Neuronal stem cell (in vitro differentiated cells): ENCODE data around the gene C16orf95.
A peak's percentile ranks its signal among the peaks of the same experiment; 100 is the strongest.

Experiments
- DNase-seq: peaks from one replicate; pipeline ENCODE4 v3.0.0-alpha.2; 2013; ENCODE audit warnings: low spot score
- H2AFZ ChIP-seq: one replicate; pipeline ENCODE4 v1.6.1; 2013; ENCODE audit warnings: mild to moderate bottlenecking, low read length, inconsistent platforms
- H2AK5ac ChIP-seq: 2 replicates; pipeline ENCODE4 v1.6.1; 2013; ENCODE audit warnings: low read depth, mild to moderate bottlenecking, inconsistent platforms, low read length, moderate library complexity, mixed read lengths
- H2BK120ac ChIP-seq: 2 replicates; pipeline ENCODE4 v1.6.1; 2013; ENCODE audit warnings: low read depth, mild to moderate bottlenecking, inconsistent platforms, low read length, moderate library complexity, mixed read lengths
- H2BK12ac ChIP-seq: one replicate; pipeline ENCODE4 v1.6.1; 2013; ENCODE audit warnings: low read length, inconsistent platforms
- H2BK15ac ChIP-seq: 2 replicates; pipeline ENCODE4 v1.6.1; 2013; ENCODE audit warnings: mild to moderate bottlenecking, low read length, inconsistent platforms, mixed read lengths
- H2BK5ac ChIP-seq: one replicate; pipeline ENCODE4 v1.6.1; 2013; ENCODE audit warnings: inconsistent platforms, mild to moderate bottlenecking, low read length, moderate library complexity
- H3K14ac ChIP-seq: one replicate; pipeline ENCODE4 v1.6.1; 2013; ENCODE audit warnings: low read length, inconsistent platforms
- H3K18ac ChIP-seq: 2 replicates; pipeline ENCODE4 v1.6.1; 2013; ENCODE audit warnings: low read length, inconsistent platforms
- H3K23ac ChIP-seq: 2 replicates; pipeline ENCODE4 v1.6.1; 2013; ENCODE audit warnings: low read depth, mild to moderate bottlenecking, mixed read lengths, low read length, inconsistent platforms; ENCODE audit not compliant: poor library complexity
- H3K27ac ChIP-seq: replicated peaks from 3 replicates; pipeline ENCODE4 v1.5.1; 2013; ENCODE audit warnings: low read length, inconsistent platforms
- H3K27me3 ChIP-seq, 3 experiments: 2 replicates each; pipeline ENCODE4 v1.6.1; 2013; ENCODE audit warnings: low read length in 3 of 3, mild to moderate bottlenecking in 2 of 3, inconsistent platforms in 1 of 3, low read depth in 1 of 3, mixed read lengths in 1 of 3, moderate library complexity in 1 of 3; ENCODE audit not compliant: control insufficient read depth in 3 of 3, insufficient read depth in 3 of 3
- H3K36me3 ChIP-seq, 2 donors: replicated peaks in 1 of 2; 2 replicates each; pipeline ENCODE4 v1.6.1; 2013; ENCODE audit warnings: low read length in 2 of 2; ENCODE audit not compliant: control insufficient read depth in 2 of 2, insufficient read depth in 2 of 2
- H3K4ac ChIP-seq: 2 replicates; pipeline ENCODE4 v1.6.1; 2013; ENCODE audit warnings: inconsistent platforms, mild to moderate bottlenecking, low read length, moderate library complexity
- H3K4me1 ChIP-seq, 2 donors: 1 replicate in 1 of 2; 2 replicates in 1 of 2; pipeline ENCODE4 v1.6.1; 2013; ENCODE audit warnings: low read length in 2 of 2, low read depth in 1 of 2; ENCODE audit not compliant: control insufficient read depth in 2 of 2, insufficient read depth in 1 of 2
- H3K4me2 ChIP-seq: one replicate; pipeline ENCODE4 v1.6.1; 2013; ENCODE audit warnings: mild to moderate bottlenecking, low read length, inconsistent platforms; ENCODE audit not compliant: insufficient read depth, poor library complexity, severe bottlenecking
- H3K4me3 ChIP-seq, 2 donors: 2 replicates each; pipeline ENCODE4 v1.5.1; 2013; ENCODE audit warnings: low read length in 2 of 2, mild to moderate bottlenecking in 2 of 2, inconsistent platforms in 1 of 2, moderate library complexity in 1 of 2
- H3K79me1 ChIP-seq: one replicate; pipeline ENCODE4 v1.6.1; 2013; ENCODE audit warnings: low read depth, mild to moderate bottlenecking, inconsistent platforms, low read length, moderate library complexity
- H3K9ac ChIP-seq: one replicate; pipeline ENCODE4 v1.6.1; 2013; ENCODE audit warnings: mild to moderate bottlenecking, low read depth, low read length, inconsistent platforms; ENCODE audit not compliant: poor library complexity
- H3K9me3 ChIP-seq, 2 donors: replicated peaks in 1 of 2; 2 replicates each; pipeline versions ENCODE3 to v1.6.1; 2013; ENCODE audit warnings: low read length in 2 of 2, mild to moderate bottlenecking in 2 of 2, inconsistent platforms in 1 of 2, low read depth in 1 of 2, mixed read lengths in 1 of 2, moderate library complexity in 1 of 2; ENCODE audit not compliant: control insufficient read depth in 2 of 2, insufficient read depth in 1 of 2
- H4K8ac ChIP-seq: one replicate; pipeline ENCODE4 v1.6.1; 2013; ENCODE audit warnings: low read depth, mild to moderate bottlenecking, inconsistent platforms, low read length, moderate library complexity
- H4K91ac ChIP-seq: one replicate; pipeline ENCODE4 v1.6.1; 2013; ENCODE audit warnings: low read length, low read depth, mild to moderate bottlenecking, inconsistent platforms; ENCODE audit not compliant: poor library complexity
- WGBS, 2 donors: extraction: QIAGEN DNeasy Blood & Tissue Kit; methylation state at CpG; one replicate each; pipeline ENCODE4 v1.1.7; 2013; ENCODE audit warnings: missing lambda C conversion rate in 2 of 2, mixed read lengths in 1 of 2; ENCODE audit not compliant: insufficient read length in 2 of 2, insufficient replicate concordance in 1 of 2; ENCODE audit errors: extremely low coverage in 2 of 2; 5-methylcytosine and 5-hydroxymethylcytosine counted together

The C16orf95 gene

GRCh38 chr16:87298857-87299465 lies 18.2 kb downstream of the C16orf95 start:
- Histone ChIP-seq H3K9me3 (no peaks in the 10 kb centered on the region), H2BK5ac (no peak overlapping the region), H3K36me3 (peaks cover 0 to 3% of the 10 kb centered on the region in 2 donors), H3K4ac (no peak overlapping the region), H3K27ac (no peak overlapping the region), H3K9ac (no peak overlapping the region), H3K4me3 (peak overlapping the region in 1 of 2 donors; percentile 30), H3K18ac (no peak overlapping the region), H3K4me2 (no peak overlapping the region), H3K23ac (no peak overlapping the region), H3K14ac (no peak overlapping the region), H2BK15ac (no peak overlapping the region), H2AK5ac (peak overlapping the region; percentile 10), H2BK12ac (no peak overlapping the region), H3K4me1 (no peaks in the 10 kb centered on the region), H3K27me3 (no peaks in the 10 kb centered on the region), H2BK120ac (no peak overlapping the region), H3K79me1 (no peaks in the 10 kb centered on the region), H4K8ac (no peak overlapping the region), H4K91ac (no peak overlapping the region), H2AFZ (no peak overlapping the region)
- WGBS, 2 donors, result no CpG with 5 or more reads among the region's 13 CpGs
- no peak for DNase-seq

DNA sequence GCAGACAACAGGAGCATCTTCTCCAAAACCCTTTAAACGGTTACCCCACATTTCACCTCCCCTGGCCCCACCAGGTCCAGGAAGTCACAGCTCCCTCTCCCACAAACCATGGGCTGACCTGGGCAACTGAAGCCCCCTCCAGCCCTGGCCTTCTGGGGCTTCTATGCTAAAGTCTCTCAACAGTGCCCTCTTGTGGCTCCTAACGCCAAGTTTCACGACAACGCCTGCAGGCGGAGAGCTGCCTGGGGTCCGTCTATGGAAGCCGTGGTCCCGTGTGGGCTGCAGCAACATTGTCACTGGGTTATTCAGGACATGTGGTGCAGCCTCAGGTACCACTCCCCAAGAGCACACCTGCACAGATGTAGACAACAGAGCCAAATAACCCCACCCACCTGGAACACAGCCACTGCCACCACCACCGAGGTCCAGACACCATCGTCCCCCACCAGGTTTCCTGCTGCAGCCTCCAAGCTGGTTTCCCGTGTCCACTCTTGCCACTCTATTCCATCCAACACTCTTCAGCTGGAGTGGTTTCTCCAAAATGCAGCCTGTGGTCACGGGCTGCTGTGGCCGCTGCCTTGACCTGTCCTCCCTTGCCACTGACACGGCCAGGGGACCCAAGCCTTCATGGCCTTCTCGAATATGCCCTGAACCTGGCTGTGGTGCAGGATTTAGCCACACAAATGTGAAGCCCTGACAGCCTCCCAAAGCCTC lies 19.1 kb downstream of the C16orf95 start:
- Histone ChIP-seq H3K4me2 (no peak overlapping the region), H2BK120ac (no peak overlapping the region), H3K79me1 (no peaks in the 10 kb centered on the region), H3K36me3 (peaks cover 0 to 3% of the 10 kb centered on the region in 2 donors), H3K9ac (peak overlapping the region; percentile 33), H3K9me3 (no peaks in the 10 kb centered on the region), H2BK12ac (no peak overlapping the region), H3K4me1 (no peaks in the 10 kb centered on the region), H3K18ac (no peak overlapping the region), H3K14ac (no peak overlapping the region), H4K91ac (no peak overlapping the region), H3K23ac (peak overlapping the region; percentile 53), H3K27me3 (no peaks in the 10 kb centered on the region), H3K27ac (no peak overlapping the region), H3K4me3 (peak overlapping the region in 1 of 2 donors; percentile 18), H2AK5ac (peak overlapping the region; percentile 78), H2BK15ac (peak overlapping the region; percentile 75), H4K8ac (no peak overlapping the region), H3K4ac (peak overlapping the region; percentile 26), H2BK5ac (peak overlapping the region; percentile 55), H2AFZ (no peak overlapping the region)
- DNase-seq, result peak; percentile 63
- no CpG with 5 or more reads among the region's 15 CpGs for WGBS, 2 donors

DNA sequence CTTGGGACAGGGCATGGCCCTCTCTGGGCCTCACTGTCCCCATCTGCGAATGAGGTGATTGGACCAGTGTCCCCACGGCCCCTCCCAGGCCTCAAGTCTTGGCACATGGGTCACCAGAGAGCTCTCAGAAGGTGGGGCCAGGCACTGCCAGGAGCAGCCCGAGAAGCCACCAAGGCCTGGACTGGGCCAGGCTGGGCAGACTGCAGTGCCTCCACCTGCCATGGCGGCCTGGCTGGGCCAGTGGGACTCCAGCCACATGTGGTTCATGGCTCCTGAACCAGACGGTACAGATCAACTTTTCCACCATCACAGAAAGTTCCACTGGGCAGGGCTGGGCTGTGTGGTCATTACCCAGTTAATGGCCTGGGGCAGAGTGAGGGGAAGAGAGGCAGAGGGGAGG lies 19.8 kb downstream of the C16orf95 start:
- no peaks in the 10 kb centered on the region for H3K4me1 ChIP-seq
- peak overlapping the region; percentile 55 for H2BK5ac ChIP-seq
- peak overlapping the region; percentile 78 for H2AK5ac ChIP-seq
- H3K27ac ChIP-seq, result no peak overlapping the region
- no peak overlapping the region for H3K4me2 ChIP-seq
- peaks cover 0 to 3% of the 10 kb centered on the region in 2 donors for H3K36me3 ChIP-seq
- no peak overlapping the region for H3K14ac ChIP-seq
- H3K23ac ChIP-seq, result peak overlapping the region; percentile 2
- H3K79me1 ChIP-seq, result no peaks in the 10 kb centered on the region
- peak overlapping the region; percentile 92 for H4K8ac ChIP-seq
- peak overlapping the region; percentile 60 for H3K18ac ChIP-seq
- H4K91ac ChIP-seq, result no peak overlapping the region
- peaks cover 0 to 1% of the 10 kb centered on the region in 2 donors for H3K9me3 ChIP-seq
- no peak overlapping the region for H3K9ac ChIP-seq
- peak overlapping the region; percentile 75 for H2BK15ac ChIP-seq
- H3K4me3 ChIP-seq, result no peak overlapping the region
- H3K27me3 ChIP-seq, result no peaks in the 10 kb centered on the region
- no CpG with 5 or more reads among the region's 5 CpGs for WGBS, 2 donors
- H3K4ac ChIP-seq, result no peak overlapping the region
- H2BK12ac ChIP-seq, result peak overlapping the region; percentile 77
- no peak for DNase-seq
- no peak overlapping the region for H2AFZ ChIP-seq
- H2BK120ac ChIP-seq, result no peak overlapping the region

DNA sequence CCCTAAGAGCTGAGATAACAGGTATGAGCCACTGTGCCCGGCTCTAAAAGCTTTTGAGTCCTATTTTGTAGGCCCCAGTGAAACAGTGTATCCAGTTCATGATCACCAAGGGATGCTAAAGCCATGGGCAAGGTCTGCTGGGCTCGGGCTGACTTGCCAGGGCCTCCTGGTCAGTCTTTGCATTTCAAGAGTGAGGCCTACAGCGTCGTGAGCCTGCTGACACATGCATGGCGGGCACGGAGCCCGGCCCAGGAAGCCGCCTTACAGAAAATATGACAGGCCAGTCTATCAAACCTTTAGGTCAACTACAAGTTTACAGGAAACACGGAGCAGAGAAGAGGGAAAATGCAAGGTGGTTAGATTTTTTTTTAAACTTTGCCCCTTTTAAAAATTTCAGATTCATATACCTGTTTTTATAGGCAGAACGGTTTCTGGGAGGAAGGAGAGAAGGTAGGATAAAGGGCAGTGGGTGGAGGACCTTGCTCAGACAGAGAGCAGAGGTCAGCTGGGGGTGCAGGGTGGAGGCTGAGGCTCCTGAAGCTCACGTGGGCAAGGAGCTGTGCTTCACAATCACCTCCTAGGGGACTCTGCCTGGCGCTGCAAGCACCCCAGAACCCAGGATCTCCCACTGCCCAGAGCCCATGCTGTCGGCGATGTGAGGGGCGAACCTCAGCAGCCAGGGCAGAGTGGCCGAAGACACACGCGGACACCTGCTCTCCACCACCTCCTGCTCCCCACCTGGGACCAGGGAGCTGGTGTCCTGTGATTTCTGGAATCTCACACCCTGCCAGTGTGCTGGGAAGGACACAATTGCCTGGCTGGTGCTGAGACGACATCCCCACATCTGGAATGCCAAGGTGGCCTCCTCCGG lies 21.3 kb downstream of the C16orf95 start:
- Histone ChIP-seq H2BK12ac (no peak overlapping the region), H3K18ac (no peak overlapping the region), H4K91ac (no peak overlapping the region), H3K4me2 (no peak overlapping the region), H3K36me3 (no peaks in the 10 kb centered on the region), H2BK5ac (no peak overlapping the region), H3K4me1 (no peaks in the 10 kb centered on the region), H2AK5ac (no peak overlapping the region), H2BK120ac (no peak overlapping the region), H4K8ac (no peak overlapping the region), H3K27ac (no peak overlapping the region), H3K23ac (no peak overlapping the region), H3K14ac (no peak overlapping the region), H3K79me1 (no peaks in the 10 kb centered on the region), H3K27me3 (no peaks in the 10 kb centered on the region), H3K9ac (no peak overlapping the region), H2AFZ (no peak overlapping the region), H3K4me3 (no peak overlapping the region), H2BK15ac (no peak overlapping the region), H3K9me3 (peaks cover 4 to 11% of the 10 kb centered on the region in 2 donors), H3K4ac (no peak overlapping the region)
- WGBS, 2 donors, result no CpG with 5 or more reads among the region's 20 CpGs
- DNase-seq, result no peak
